ENCODE data around the gene OCLN. TPM values are rescaled to one million over a fixed set of nuclear protein-coding genes. Genes with fewer than 3 reads are reported as not detected.

The OCLN gene, protein sequence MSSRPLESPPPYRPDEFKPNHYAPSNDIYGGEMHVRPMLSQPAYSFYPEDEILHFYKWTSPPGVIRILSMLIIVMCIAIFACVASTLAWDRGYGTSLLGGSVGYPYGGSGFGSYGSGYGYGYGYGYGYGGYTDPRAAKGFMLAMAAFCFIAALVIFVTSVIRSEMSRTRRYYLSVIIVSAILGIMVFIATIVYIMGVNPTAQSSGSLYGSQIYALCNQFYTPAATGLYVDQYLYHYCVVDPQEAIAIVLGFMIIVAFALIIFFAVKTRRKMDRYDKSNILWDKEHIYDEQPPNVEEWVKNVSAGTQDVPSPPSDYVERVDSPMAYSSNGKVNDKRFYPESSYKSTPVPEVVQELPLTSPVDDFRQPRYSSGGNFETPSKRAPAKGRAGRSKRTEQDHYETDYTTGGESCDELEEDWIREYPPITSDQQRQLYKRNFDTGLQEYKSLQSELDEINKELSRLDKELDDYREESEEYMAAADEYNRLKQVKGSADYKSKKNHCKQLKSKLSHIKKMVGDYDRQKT
- total RNA-seq (2022; extraction: Qiagen RNA extraction; ENCODE audit: low read depth): 10.3 to 12.8 TPM (median 11.5 TPM) in 5 replicates

DNA sequence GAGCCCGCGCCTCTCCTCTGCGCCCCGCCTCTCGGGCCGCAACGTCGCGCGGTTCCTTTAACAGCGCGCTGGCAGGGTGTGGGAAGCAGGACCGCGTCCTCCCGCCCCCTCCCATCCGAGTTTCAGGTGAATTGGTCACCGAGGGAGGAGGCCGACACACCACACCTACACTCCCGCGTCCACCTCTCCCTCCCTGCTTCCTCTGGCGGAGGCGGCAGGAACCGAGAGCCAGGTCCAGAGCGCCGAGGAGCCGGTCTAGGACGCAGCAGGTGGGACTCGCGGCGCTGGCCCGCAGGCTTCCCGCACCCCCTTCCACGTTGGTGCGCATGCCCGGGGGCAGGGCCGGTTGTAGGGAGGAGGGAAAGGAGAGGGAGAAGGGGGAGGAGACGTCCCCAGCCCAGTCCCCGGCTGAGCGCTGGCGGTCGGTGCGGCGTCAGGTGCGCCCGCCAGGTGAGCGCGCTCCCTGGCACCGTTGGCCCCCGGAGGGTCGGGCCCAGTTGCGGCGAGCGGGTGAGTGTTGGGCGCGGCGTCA lies at the start of gene OCLN:
OCLN (plus strand) TSS at position 400 of the 532 bp plus-strand sequence. CDS start 11,455 bp downstream, outside the sequence.

DNA sequence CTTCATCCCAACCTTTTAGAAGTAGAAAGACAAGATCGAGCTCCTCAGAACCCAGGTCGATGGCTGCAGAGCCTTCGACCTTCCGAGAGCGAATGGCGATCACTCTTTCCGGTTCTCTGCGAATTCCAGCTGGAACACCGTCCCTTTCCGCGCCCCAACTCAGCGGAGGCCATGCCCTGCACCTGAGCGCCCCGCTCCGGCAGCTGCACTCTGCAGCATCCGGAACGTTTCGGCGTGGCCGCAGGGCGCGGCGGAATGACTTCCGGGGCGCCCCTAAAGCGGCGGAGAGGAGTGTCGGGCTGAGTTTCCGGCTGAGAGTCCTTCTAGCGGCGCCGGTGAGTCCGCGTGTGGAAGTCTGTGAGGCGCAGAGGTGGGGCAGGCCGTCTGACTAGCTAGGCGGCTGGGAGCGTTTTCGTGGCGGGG lies 67.3 kb downstream of the OCLN start, which contains the start of gene GTF2H2C:
GTF2H2C (plus strand) TSS at position 284 of the 423 bp plus-strand sequence. CDS start 4,942 bp downstream, outside the sequence.

Other genes with a start within 250 kb of the OCLN start
- 2.8 to 3.8 TPM (median 3.3 TPM) in 5 replicates for gene CCDC125, start 160.0 kb upstream of the OCLN start, total RNA-seq (2022; extraction: Qiagen RNA extraction; ENCODE audit: low read depth)
- gene AK6, start 123.3 kb upstream of the OCLN start, total RNA-seq (2022; extraction: Qiagen RNA extraction; ENCODE audit: low read depth): 30.4 to 52.3 TPM (median 49.7 TPM) in 5 replicates
- 125 to 138 TPM (median 130 TPM) in 5 replicates for gene TAF9, start 123.3 kb upstream of the OCLN start, total RNA-seq (2022; extraction: Qiagen RNA extraction; ENCODE audit: low read depth)
- 13.4 to 18.4 TPM (median 16.5 TPM) in 5 replicates for gene RAD17, start 123.0 kb upstream of the OCLN start, total RNA-seq (2022; extraction: Qiagen RNA extraction; ENCODE audit: low read depth)
- gene MARVELD2, start 77.7 kb upstream of the OCLN start, total RNA-seq (2022; extraction: Qiagen RNA extraction; ENCODE audit: low read depth): 2.2 to 3.2 TPM (median 2.4 TPM) in 5 replicates
- 31.1 to 38.8 TPM (median 33.3 TPM) in 5 replicates for gene GTF2H2C, start 67.4 kb downstream of the OCLN start, total RNA-seq (2022; extraction: Qiagen RNA extraction; ENCODE audit: low read depth)